ENCODE measurements around the gene PDCD1.

PDCD1 gene

DNA sequence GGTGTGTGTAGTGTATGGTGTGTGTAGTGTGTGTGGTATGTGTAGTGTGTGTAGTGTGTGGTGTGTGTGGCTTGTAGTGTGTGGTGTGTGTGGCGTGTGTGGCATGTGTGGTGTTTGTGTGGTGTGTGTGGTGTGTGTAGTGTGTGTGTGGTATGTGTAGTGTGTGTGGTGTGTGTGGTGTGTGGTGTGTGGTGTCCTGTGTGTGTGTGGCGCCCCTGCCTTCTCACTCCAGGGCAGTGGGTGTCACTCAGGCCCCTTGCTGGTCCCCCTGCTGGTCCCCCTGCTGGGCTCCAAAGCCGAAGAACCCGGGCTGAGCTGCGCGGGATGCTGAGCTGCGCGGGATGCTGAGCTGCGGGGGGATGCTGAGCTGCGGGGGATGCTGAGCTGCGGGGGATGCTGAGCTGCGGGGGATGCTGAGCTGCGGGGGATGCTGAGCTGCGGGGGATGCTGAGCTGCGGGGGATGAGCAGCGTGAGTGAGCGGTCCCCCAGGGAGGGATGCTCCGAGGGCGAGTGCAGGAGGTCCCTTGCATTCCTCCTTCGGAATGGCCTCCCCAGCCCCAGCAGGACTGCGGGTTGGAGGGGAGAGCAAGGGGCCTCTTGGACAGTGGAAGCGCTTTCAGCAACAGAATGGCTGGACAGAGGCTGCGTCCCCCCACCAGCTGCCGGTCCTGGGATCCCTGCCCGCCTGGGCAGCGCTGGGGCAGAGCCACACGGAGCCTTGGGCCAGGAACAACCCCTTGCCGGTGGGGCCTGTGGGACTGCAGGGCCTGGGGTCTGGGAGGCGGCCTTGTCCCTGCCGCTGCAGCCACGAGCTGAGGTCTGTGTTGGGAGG lies 7.5 kb upstream of the PDCD1 start:
- in situ Hi-C loops (cut with MboI; ENCODE audit: low sequenced_read_pairs) = no loop called here

DNA sequence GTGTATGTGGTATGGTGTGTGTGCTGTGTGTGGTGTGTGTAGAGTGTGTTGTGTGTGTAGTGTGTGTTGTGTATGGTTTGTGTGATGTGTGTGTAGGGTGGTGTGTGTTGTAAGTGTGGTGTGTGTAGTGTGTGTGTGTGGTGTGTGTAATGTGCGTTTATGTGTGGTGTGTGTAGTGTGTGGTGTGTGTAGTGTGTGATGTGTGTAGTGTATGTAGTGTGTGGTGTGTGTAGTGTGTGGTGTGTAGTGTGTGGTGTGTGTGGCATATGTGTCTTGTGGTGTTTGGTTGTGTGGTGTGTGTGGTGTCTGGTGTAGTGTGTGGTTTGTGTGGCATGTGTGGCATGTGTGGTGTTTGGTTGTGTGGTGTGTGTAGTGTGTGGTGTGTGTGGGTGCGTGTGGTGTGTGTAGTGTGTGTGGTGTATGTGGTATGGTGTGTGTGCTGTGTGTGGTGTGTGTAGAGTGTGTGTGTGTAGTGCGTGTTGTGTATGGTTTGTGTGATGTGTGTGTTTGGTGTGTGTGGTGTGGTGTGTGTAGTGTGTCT lies 6.8 kb upstream of the PDCD1 start:
- in situ Hi-C loops (cut with MboI; ENCODE audit: low sequenced_read_pairs) = no loop called here

GRCh38 chr2:241864850-241865213 lies 6.1 kb upstream of the PDCD1 start:
- in situ Hi-C loops (cut with MboI; ENCODE audit: low sequenced_read_pairs) = no loop called here

GRCh38 chr2:241864168-241864849 lies 5.6 kb upstream of the PDCD1 start:
- in situ Hi-C loops (cut with MboI; ENCODE audit: low sequenced_read_pairs) = no loop called here

DNA sequence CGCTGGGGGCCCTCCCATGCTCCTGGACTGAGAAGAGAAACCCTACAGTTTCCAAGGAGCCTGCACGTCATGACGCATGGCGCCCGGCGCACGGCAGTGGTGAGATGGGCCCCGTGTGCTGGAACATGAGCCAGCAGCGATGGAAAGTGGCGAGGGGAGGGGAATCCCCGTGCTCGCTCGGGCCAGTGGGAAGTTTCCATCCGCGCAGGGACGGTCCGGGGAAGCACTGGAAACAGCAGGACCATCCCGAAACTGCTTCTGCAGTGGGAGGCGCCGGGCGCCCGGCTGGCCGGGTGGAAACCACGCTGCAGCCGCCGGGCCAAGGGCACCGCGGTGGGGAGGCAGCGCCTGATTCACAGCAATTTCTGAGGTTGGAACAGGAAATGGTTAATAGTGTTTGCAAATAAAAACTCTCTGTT lies 4.9 kb upstream of the PDCD1 start:
- in situ Hi-C loops (cut with MboI; ENCODE audit: low sequenced_read_pairs) = no loop called here

DNA sequence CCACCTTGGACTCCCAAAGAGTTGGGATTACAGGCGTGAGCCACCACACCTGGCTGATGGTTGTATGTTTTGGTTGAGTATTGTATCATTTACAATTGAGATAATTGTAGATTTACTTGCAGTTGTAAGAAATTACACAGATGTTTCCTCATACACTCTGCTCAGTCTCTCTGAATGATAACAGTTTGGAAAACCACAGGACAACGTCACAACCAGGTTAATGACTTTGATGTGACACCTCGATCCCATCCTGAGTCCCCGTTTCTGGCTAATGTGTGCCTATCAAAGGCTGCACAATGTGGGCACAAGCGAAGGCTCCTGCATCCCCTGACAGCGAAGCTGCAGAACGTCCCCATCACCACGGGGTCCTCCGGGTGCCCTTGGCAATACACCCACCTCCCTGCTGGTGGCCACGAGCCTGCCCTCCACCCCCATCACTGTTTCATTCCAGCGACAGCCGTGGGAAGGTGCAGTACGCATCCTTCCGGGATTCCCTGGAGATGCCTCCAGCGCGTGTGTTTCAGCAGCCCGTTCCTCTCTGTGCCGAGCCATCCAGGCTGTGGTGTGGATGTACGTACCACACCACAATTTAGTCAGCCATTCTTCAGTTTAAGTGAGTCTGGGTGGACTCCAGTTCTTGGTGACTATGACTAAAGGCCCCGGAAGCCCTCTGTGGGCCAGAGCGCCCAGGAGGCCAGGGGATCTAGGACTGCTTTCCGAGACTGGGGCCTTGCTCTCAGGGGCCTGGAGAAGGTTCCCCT lies 4.3 kb upstream of the PDCD1 start:
- in situ Hi-C loops (cut with MboI; ENCODE audit: low sequenced_read_pairs) = no loop called here

- in situ Hi-C loops (cut with MboI; ENCODE audit: low sequenced_read_pairs) = no loop called here
Measured at GRCh38 chr2:241862093-241862492, 3.4 kb upstream of the PDCD1 start.

GRCh38 chr2:241861264-241861663 lies 2.6 kb upstream of the PDCD1 start:
- in situ Hi-C loops (cut with MboI; ENCODE audit: low sequenced_read_pairs) = no loop called here

- in situ Hi-C loops (cut with MboI; ENCODE audit: low sequenced_read_pairs) = no loop called here
Measured at GRCh38 chr2:241860184-241861078, 1.7 kb upstream of the PDCD1 start.

GRCh38 chr2:241859436-241860183 lies 916 bp upstream of the PDCD1 start:
- in situ Hi-C loops (cut with MboI; ENCODE audit: low sequenced_read_pairs) = no loop called here

- in situ Hi-C loops (cut with MboI; ENCODE audit: low sequenced_read_pairs) = no loop called here
Measured at GRCh38 chr2:241859017-241859435, 332 bp upstream of the PDCD1 start.

- in situ Hi-C loops (cut with MboI; ENCODE audit: low sequenced_read_pairs) = no loop called here
Measured at GRCh38 chr2:241857572-241858121, 1.0 kb downstream of the PDCD1 start.

DNA sequence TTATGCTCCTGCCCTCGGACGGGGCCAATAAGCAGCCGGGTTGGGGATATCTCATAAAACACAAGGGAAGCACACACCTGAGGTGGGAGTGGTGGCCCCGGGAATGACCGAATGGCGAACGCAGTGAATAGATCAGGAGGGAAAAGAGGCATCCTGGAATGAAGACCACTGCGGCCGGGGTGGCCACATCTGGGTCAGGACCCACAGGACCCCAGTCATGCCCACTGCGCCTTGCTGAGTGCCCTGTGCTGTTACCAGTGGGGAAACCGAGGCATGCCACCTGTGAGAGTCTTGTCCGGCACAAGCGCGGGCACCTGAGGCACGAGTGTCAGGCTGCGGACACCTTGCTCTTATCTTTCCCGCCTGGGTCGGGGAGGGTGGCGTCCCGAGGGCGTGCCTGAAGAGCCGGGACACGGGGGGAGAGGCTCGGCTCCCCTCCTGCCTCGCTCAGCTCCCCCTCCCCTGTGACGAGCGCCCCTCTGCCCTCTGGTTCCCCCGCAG lies 1.6 kb downstream of the PDCD1 start:
- in situ Hi-C loops (cut with MboI; ENCODE audit: low sequenced_read_pairs) = no loop called here

DNA sequence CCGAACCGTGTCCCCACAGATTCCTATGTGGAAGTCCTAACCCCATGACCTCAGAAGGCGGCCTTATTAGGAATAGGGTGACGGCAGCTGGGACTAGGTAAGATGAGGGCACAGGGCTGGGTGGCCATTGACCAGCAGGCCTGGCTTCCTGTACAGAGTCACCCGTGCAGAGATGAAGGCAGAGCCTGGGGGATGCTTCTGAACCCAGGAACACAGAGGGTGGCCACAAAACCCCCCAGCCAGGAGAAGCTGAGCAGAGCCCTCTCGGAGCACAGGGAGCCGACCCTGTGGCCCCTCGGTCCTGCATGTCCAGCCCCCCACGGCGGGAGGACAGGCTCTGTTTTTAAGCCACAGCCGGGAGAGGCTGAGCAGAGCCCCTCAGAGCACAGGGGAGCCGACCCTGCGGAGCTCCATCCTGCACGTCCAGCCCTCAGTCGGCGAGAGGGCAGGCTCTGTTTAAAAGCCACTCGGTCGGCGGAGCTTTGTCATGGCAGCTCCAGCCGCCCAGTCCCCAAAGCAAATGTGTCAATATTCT lies 2.7 kb downstream of the PDCD1 start:
- in situ Hi-C loops (cut with MboI; ENCODE audit: low sequenced_read_pairs) = no loop called here

- in situ Hi-C loops (cut with MboI; ENCODE audit: low sequenced_read_pairs) = no loop called here
Measured at GRCh38 chr2:241855245-241855887, 3.3 kb downstream of the PDCD1 start.

- in situ Hi-C loops (cut with MboI; ENCODE audit: low sequenced_read_pairs) = no loop called here
Measured at GRCh38 chr2:241854342-241855244, 4.1 kb downstream of the PDCD1 start.

DNA sequence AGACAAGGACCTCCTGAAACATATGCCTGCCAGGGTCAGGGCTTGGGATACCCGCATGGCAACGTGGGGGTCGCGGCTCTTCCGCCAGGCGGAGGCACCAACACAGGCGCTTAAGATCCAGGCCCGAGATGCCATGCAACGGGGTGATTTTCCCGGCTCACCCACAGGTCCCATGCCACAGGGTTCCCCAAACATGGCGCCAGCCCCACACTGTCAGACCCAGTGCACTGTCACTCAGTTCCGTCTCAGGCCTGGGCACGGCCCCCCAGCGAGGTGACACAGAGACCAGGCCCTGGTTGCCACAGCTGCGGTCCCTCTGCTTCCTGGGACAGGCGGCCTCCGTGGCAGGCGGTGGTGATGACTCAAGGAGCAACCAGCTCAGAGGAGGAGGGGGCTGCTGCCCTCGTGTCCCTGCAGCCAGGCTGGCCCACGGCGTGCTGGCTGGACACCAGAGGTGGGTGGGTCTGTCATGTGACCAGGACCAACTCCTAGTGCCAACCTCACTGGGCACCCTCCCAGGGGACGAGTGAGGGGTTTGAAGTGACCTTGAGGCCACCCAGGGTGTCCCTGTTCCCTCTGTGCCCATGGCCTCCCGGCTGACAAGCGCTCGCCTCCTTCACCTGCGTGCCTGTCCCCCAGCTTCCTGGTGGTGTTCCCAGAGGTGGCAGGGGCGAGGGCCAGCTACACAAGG lies 4.9 kb downstream of the PDCD1 start:
- in situ Hi-C loops (cut with MboI; ENCODE audit: low sequenced_read_pairs) = no loop called here

Data from HL-60/S4 treated with phorbol 12-myristate 13-acetate at 8.2 ng/mL for 4 days and 3 days (cell line).